Right lobe of liver (tissue), 4 donors: ENCODE data around the gene GRM8.

Experiments
- POLR2A ChIP-seq: fragments of 450-650 bp; IDR thresholded peaks from one replicate; pipeline ENCODE4 v1.6.1; 2017; ENCODE audit warnings: antibody characterized with exemption, mild to moderate bottlenecking
- TF ChIP-seq, protein P1 (sequence below), 4 donors: fragments of 200-600 bp in 3 of 4; fragments of 450-650 bp in 1 of 4; IDR thresholded peaks; one replicate each; pipeline versions ENCODE4 v1.5.1 to v1.8.0; 2016 to 2022; ENCODE audit warnings: antibody characterized with exemption in 4 of 4, mild to moderate bottlenecking in 2 of 4
- donor health status: DM: no; HTN: no; CAD: no.
- donor health status: DM: no; HTN: no; CAD: no.
- donor health status: DM: no; HTN: yes; CAD: no.

GRCh38 chr7:127209886-127210285 is 42.9 kb downstream of the GRM8 start:
- TF ChIP-seq, protein P1, sequence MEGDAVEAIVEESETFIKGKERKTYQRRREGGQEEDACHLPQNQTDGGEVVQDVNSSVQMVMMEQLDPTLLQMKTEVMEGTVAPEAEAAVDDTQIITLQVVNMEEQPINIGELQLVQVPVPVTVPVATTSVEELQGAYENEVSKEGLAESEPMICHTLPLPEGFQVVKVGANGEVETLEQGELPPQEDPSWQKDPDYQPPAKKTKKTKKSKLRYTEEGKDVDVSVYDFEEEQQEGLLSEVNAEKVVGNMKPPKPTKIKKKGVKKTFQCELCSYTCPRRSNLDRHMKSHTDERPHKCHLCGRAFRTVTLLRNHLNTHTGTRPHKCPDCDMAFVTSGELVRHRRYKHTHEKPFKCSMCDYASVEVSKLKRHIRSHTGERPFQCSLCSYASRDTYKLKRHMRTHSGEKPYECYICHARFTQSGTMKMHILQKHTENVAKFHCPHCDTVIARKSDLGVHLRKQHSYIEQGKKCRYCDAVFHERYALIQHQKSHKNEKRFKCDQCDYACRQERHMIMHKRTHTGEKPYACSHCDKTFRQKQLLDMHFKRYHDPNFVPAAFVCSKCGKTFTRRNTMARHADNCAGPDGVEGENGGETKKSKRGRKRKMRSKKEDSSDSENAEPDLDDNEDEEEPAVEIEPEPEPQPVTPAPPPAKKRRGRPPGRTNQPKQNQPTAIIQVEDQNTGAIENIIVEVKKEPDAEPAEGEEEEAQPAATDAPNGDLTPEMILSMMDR (IDR thresholded peaks at IDR 0.05), result no peak
- TF ChIP-seq POLR2A, result no peak
